ENCODE data around the gene GADL1.

The GADL1 gene

DNA sequence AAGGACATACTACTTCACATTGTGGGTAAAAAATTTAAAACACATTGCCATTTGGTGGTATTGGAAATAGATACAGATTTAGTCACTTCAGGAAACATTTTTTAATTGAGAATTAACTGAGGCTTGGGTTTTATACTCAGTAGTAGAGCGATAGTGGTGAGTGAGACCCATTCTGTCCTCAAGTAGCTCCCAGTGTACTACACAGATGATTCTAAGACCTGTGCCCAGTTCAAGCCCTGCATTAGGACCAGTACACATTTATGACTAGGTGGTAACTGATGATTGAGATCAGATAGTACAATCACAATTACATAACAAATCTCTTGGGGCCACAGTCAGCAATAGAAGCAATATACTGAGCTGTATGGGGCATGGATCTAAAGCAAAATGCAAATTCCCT, 67.4 kb downstream of the GADL1 start:
- Histone ChIP-seq H3K27ac (ENCODE audit: low read depth, low read length) (no peak overlapping the region), H3K9ac (ENCODE audit: low read length) (no peak overlapping the region), H3F3A (ENCODE audit: insufficient read depth) (no peaks in the 10 kb centered on the region), H4K20me1 (ENCODE audit: low read depth, low read length) (no peaks in the 10 kb centered on the region), H3K79me2 (ENCODE audit: insufficient read depth, low read length) (no peaks in the 10 kb centered on the region), H3K9me2 (replicated peaks; ENCODE audit: insufficient read depth, low read length) (no peaks in the 10 kb centered on the region), H3K27me3 (ENCODE audit: low read length) (no peaks in the 10 kb centered on the region), H3K4me3 (ENCODE audit: insufficient read depth, low read length, poor library complexity, severe bottlenecking) (no peak overlapping the region), H3K36me3 (ENCODE audit: low read length) (no peaks in the 10 kb centered on the region), H2AFZ (ENCODE audit: low read depth, low read length, severe bottlenecking) (no peak overlapping the region), H3K9me3 (ENCODE audit: insufficient read depth, low read length) (no peaks in the 10 kb centered on the region), H3K4me2 (ENCODE audit: low read depth, low read length, poor library complexity, severe bottlenecking) (no peak overlapping the region)
- TF ChIP-seq EZH2phosphoT487 (conservative IDR thresholded peaks at IDR 0.05; ENCODE audit: low read length) = no peak
- TF ChIP-seq, protein P1, sequence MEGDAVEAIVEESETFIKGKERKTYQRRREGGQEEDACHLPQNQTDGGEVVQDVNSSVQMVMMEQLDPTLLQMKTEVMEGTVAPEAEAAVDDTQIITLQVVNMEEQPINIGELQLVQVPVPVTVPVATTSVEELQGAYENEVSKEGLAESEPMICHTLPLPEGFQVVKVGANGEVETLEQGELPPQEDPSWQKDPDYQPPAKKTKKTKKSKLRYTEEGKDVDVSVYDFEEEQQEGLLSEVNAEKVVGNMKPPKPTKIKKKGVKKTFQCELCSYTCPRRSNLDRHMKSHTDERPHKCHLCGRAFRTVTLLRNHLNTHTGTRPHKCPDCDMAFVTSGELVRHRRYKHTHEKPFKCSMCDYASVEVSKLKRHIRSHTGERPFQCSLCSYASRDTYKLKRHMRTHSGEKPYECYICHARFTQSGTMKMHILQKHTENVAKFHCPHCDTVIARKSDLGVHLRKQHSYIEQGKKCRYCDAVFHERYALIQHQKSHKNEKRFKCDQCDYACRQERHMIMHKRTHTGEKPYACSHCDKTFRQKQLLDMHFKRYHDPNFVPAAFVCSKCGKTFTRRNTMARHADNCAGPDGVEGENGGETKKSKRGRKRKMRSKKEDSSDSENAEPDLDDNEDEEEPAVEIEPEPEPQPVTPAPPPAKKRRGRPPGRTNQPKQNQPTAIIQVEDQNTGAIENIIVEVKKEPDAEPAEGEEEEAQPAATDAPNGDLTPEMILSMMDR (IDR thresholded peaks at IDR 0.05; ENCODE audit: insufficient read depth, low read length, poor library complexity, severe bottlenecking) = no peak

DNA sequence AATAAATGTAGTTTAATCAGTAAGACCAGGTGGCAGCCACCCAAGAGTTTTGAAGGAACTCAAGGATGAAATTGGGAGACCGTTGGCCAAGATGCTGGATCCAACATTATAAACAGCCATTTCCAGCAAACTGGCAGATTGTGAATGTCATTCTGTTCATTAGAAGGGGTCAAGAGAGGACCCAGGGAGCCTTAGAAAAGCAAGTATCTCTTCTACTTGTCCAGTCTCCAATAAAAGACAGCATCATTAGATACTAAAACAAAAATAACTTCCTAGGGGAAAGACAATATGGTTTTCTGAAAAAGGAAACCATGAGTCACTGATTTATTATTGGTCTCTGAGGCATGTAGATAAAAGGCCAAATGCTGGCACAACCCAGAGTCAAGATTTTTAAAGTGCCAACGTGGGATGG, 67.9 kb downstream of the GADL1 start:
- no peak overlapping the region for H2AFZ ChIP-seq (ENCODE audit: low read depth, low read length, severe bottlenecking)
- no peak overlapping the region for H3K4me2 ChIP-seq (ENCODE audit: low read depth, low read length, poor library complexity, severe bottlenecking)
- no peaks in the 10 kb centered on the region for H4K20me1 ChIP-seq (ENCODE audit: low read depth, low read length)
- H3K79me2 ChIP-seq (ENCODE audit: insufficient read depth, low read length) = no peaks in the 10 kb centered on the region
- no peaks in the 10 kb centered on the region for H3K27me3 ChIP-seq (ENCODE audit: low read length)
- no peaks in the 10 kb centered on the region for H3K36me3 ChIP-seq (ENCODE audit: low read length)
- TF ChIP-seq, protein P1 (IDR thresholded peaks at IDR 0.05; ENCODE audit: insufficient read depth, low read length, poor library complexity, severe bottlenecking) = no peak
- TF ChIP-seq EZH2phosphoT487 (conservative IDR thresholded peaks at IDR 0.05; ENCODE audit: low read length) = no peak
- no peak overlapping the region for H3K27ac ChIP-seq (ENCODE audit: low read depth, low read length)
- H3K9ac ChIP-seq (ENCODE audit: low read length) = no peak overlapping the region
- H3F3A ChIP-seq (ENCODE audit: insufficient read depth) = no peaks in the 10 kb centered on the region
- H3K4me3 ChIP-seq (ENCODE audit: insufficient read depth, low read length, poor library complexity, severe bottlenecking) = no peak overlapping the region
- H3K9me2 ChIP-seq (replicated peaks; ENCODE audit: insufficient read depth, low read length) = no peaks in the 10 kb centered on the region
- H3K9me3 ChIP-seq (ENCODE audit: insufficient read depth, low read length) = no peaks in the 10 kb centered on the region

DNA sequence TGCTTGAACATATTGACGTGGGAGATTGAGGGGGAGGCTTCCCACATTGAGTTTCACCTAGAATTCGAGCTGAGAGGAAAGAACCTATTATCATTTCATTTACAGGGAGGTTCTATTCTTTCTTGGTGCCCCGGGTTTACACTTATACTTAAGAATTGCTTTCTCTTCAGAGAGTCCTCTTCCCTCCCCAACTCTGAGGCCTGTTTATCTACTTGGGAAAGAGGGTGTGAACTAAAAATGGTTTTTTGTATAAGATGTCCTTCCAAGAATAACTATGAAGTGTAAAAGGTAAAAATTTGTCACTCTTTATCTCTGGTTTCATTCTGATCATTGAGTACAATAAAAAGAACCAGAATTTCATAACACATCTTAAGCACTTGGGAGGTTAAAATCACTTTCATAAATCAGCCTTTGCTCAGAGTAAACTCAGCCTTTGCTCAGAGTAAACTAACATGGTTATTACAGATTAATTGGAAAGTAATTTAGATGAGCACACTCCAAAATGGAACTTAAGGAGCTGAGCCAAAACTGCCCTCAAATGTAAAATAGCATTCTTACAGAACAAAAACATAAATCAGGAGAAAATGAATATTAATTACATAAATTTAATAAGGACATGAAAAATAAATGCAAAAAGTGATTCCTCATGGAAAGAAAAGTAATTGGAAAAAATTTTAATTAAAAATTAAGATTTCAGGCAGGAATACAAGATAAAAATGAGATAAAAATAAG, 75.2 kb downstream of the GADL1 start:
- no peak overlapping the region for H2AFZ ChIP-seq (ENCODE audit: low read depth, low read length, severe bottlenecking)
- TF ChIP-seq, protein P1 (IDR thresholded peaks at IDR 0.05; ENCODE audit: insufficient read depth, low read length, poor library complexity, severe bottlenecking) = no peak
- TF ChIP-seq EZH2phosphoT487 (conservative IDR thresholded peaks at IDR 0.05; ENCODE audit: low read length) = no peak
- no peaks in the 10 kb centered on the region for H3K9me3 ChIP-seq (ENCODE audit: insufficient read depth, low read length)
- no peaks in the 10 kb centered on the region for H3K9me2 ChIP-seq (replicated peaks; ENCODE audit: insufficient read depth, low read length)
- no peak overlapping the region for H3K27ac ChIP-seq (ENCODE audit: low read depth, low read length)
- H3K79me2 ChIP-seq (ENCODE audit: insufficient read depth, low read length) = no peaks in the 10 kb centered on the region
- no peak overlapping the region for H3K9ac ChIP-seq (ENCODE audit: low read length)
- H3K4me3 ChIP-seq (ENCODE audit: insufficient read depth, low read length, poor library complexity, severe bottlenecking) = no peak overlapping the region
- no peaks in the 10 kb centered on the region for H3K27me3 ChIP-seq (ENCODE audit: low read length)
- H4K20me1 ChIP-seq (ENCODE audit: low read depth, low read length) = no peaks in the 10 kb centered on the region
- no peaks in the 10 kb centered on the region for H3F3A ChIP-seq (ENCODE audit: insufficient read depth)
- no peaks in the 10 kb centered on the region for H3K36me3 ChIP-seq (ENCODE audit: low read length)
- H3K4me2 ChIP-seq (ENCODE audit: low read depth, low read length, poor library complexity, severe bottlenecking) = no peak overlapping the region
